Parathyroid adenoma (tissue), 2 donors: Measurements from ENCODE around the gene SLC25A6.
"Not testable (repeated sequence)": the region's sequence is repeated elsewhere in the genome, so short reads cannot be mapped to it uniquely, and the experiment has no call there.

Source experiments
- H2AFZ ChIP-seq: fragments of 300-600 bp; sonication (generic); one replicate; pipeline ENCODE4 v1.7.0; 2017; ENCODE audit warnings: antibody characterized with exemption, mild to moderate bottlenecking
- H3K27ac ChIP-seq: fragments of 300-600 bp; sonication (generic); one replicate; pipeline ENCODE4 v1.7.0; 2017
- H3K27me3 ChIP-seq: fragments of 300-600 bp; sonication (generic); one replicate; pipeline ENCODE4 v1.7.0; 2017; ENCODE audit warnings: low read length; ENCODE audit not compliant: control insufficient read depth, insufficient read depth
- H3K36me3 ChIP-seq: fragments of 300-600 bp; sonication (generic); one replicate; pipeline ENCODE4 v1.7.0; 2017; ENCODE audit warnings: low read length; ENCODE audit not compliant: control insufficient read depth, insufficient read depth
- H3K4me1 ChIP-seq: fragments of 300-600 bp; sonication (generic); one replicate; pipeline ENCODE4 v1.7.0; 2017; ENCODE audit warnings: control low read depth
- H3K4me2 ChIP-seq: fragments of 300-600 bp; sonication (generic); one replicate; pipeline ENCODE4 v1.7.0; 2017; ENCODE audit warnings: low read length
- H3K4me3 ChIP-seq: fragments of 300-600 bp; sonication (generic); one replicate; pipeline ENCODE4 v1.7.0; 2017; ENCODE audit warnings: low read depth, low read length
- H3K79me2 ChIP-seq: fragments of 300-600 bp; sonication (generic); one replicate; pipeline ENCODE4 v1.7.0; 2017; ENCODE audit warnings: control low read depth
- H3K9ac ChIP-seq: fragments of 300-600 bp; sonication (generic); one replicate; pipeline ENCODE4 v1.7.0; 2017; ENCODE audit warnings: mild to moderate bottlenecking
- H3K9me3 ChIP-seq: fragments of 300-600 bp; sonication (generic); one replicate; pipeline ENCODE4 v1.7.0; 2017; ENCODE audit warnings: low read length; ENCODE audit not compliant: control insufficient read depth
- TF ChIP-seq, protein P1 (sequence below): fragments of 300-600 bp; sonication (generic); IDR thresholded peaks from one replicate; pipeline ENCODE4 v1.7.0; 2017; ENCODE audit warnings: antibody characterized with exemption, mild to moderate bottlenecking
- donor health status: primary hyperparathyroidism.

Gene SLC25A6

GRCh38 chrX:1433646-1434357 lies 41.9 kb upstream of the SLC25A6 start:
- Histone ChIP-seq H3K27ac (no peak overlapping the region), H3K4me3 (no peak overlapping the region), H3K4me2 (no peak overlapping the region), H3K9me3 (no peaks in the 10 kb centered on the region), H3K9ac (no peak overlapping the region), H2AFZ (no peak overlapping the region), H3K4me1 (no peaks in the 10 kb centered on the region), H3K27me3 (no peaks in the 10 kb centered on the region), H3K36me3 (no peaks in the 10 kb centered on the region), H3K79me2 (no peaks in the 10 kb centered on the region)
- TF ChIP-seq, protein P1, sequence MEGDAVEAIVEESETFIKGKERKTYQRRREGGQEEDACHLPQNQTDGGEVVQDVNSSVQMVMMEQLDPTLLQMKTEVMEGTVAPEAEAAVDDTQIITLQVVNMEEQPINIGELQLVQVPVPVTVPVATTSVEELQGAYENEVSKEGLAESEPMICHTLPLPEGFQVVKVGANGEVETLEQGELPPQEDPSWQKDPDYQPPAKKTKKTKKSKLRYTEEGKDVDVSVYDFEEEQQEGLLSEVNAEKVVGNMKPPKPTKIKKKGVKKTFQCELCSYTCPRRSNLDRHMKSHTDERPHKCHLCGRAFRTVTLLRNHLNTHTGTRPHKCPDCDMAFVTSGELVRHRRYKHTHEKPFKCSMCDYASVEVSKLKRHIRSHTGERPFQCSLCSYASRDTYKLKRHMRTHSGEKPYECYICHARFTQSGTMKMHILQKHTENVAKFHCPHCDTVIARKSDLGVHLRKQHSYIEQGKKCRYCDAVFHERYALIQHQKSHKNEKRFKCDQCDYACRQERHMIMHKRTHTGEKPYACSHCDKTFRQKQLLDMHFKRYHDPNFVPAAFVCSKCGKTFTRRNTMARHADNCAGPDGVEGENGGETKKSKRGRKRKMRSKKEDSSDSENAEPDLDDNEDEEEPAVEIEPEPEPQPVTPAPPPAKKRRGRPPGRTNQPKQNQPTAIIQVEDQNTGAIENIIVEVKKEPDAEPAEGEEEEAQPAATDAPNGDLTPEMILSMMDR, result no peak

DNA sequence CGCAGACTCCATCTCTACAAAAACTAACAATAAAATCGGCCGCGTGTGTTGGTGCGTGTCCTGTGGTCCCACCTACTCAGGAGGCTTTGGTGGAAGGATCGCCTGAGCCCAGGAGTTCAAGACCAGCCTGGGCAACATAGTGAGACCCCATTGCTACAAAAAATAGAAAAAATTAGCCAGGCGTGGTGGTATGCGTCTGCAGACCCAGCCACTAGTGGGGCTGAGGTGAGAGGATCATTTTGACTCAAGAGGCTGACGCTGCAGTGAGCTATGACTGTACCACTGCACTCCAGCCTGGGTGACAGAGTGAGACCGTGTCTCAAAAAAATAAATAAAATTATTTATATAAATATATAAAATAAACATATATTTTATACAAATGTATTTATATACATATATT lies 38.5 kb upstream of the SLC25A6 start:
- Histone ChIP-seq H3K9ac (no peak overlapping the region), H3K27me3 (no peaks in the 10 kb centered on the region), H3K4me2 (no peak overlapping the region), H3K4me3 (no peak overlapping the region), H3K79me2 (no peaks in the 10 kb centered on the region), H3K4me1 (no peaks in the 10 kb centered on the region), H2AFZ (no peak overlapping the region), H3K36me3 (no peaks in the 10 kb centered on the region), H3K27ac (no peak overlapping the region), H3K9me3 (no peaks in the 10 kb centered on the region)
- TF ChIP-seq, protein P1, result no peak

DNA sequence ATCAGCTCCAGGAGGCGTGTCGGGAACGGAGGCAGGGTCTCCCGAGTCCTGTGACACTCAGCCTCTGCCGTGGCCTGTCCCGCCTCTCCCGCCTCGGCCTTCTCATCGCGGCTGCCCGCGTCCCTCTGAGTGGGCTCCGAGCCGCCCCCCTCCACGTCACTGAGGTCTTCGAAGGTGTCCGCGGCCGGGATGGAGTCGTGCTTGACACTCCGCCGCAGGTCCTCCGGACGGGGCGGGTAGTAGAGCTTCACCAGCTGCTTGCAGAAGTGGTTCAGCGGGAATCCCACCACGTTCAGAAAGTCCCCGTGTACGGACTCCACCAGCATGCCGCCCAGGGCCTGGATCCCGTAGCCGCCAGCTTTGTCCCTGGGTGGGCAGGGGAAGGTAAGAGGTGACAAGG lies 35.8 kb upstream of the SLC25A6 start:
- Histone ChIP-seq H3K79me2 (no peaks in the 10 kb centered on the region), H3K36me3 (no peaks in the 10 kb centered on the region), H3K4me2 (no peak overlapping the region), H3K9ac (no peak overlapping the region), H3K27ac (no peak overlapping the region), H2AFZ (no peak overlapping the region), H3K9me3 (no peaks in the 10 kb centered on the region), H3K4me1 (no peaks in the 10 kb centered on the region), H3K27me3 (no peaks in the 10 kb centered on the region), H3K4me3 (no peak overlapping the region)
- TF ChIP-seq, protein P1, result no peak

GRCh38 chrX:1426321-1426720 lies 34.4 kb upstream of the SLC25A6 start:
- H3K36me3 ChIP-seq, H3K27ac ChIP-seq, H3K4me3 ChIP-seq, H3K27me3 ChIP-seq, H3K4me1 ChIP-seq, H3K79me2 ChIP-seq, H3K4me2 ChIP-seq, H3K9ac ChIP-seq, H3K9me3 ChIP-seq, H2AFZ ChIP-seq: not testable (repeated sequence)

DNA sequence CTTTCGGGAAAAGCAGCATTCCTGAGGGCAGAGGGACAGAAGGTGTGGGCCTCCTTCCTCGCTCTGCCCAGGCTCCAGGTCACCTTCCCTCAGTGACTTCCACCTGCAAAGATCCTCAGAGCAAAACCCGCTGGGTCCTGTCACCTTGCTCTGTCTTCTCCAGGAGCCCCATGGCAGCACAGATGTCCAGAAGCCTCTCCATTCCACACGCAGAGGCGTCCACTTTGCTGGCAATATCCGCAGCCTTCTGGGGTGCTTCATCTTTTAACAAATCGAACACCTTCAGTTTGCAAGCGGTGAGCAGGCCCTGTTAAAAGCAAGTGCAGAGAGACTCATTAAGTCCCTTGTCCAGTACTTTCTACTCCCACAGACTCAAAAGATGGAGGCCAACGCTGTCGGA lies 33.5 kb upstream of the SLC25A6 start:
- Histone ChIP-seq H3K4me1 (no peaks in the 10 kb centered on the region), H3K9ac (no peak overlapping the region), H2AFZ (no peak overlapping the region), H3K27me3 (no peaks in the 10 kb centered on the region), H3K4me2 (no peak overlapping the region), H3K79me2 (no peaks in the 10 kb centered on the region), H3K9me3 (no peaks in the 10 kb centered on the region), H3K36me3 (no peaks in the 10 kb centered on the region), H3K4me3 (no peak overlapping the region), H3K27ac (no peak overlapping the region)
- TF ChIP-seq, protein P1, result no peak
